Measurements from ENCODE around the gene GATM.

DNA sequence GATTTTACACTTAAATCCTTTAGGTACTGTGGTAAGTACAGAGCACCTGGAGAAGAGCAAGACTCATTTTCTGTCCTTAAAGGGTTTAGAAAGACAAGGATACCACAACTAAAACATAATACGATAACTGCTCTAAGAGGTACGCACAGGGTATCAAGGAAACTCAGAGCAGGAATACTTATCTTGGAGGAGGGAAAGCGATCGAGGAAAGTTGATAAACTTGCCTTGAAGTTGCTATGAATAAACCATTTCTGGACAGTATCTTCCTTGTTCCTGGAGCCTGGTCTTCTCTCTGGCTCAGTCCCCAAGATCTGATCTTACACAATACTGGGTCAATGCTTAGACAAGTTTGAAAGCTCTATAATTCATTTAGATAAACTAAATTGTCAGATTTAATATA lies 17.6 kb upstream of the GATM start:
- TF ChIP-seq POLR2AphosphoS5 (IDR thresholded peaks at IDR 0.05; ENCODE audit: low read depth, low read length) (no peak), TAF1 (IDR thresholded peaks at IDR 0.05; ENCODE audit: low read depth, low read length) (no peak), POLR2A (IDR thresholded peaks at IDR 0.05; ENCODE audit: low read depth, low read length) (no peak), SPI1 (IDR thresholded peaks at IDR 0.05; ENCODE audit: low read depth, low read length) (no peak), POU2F2 (IDR thresholded peaks at IDR 0.05; ENCODE audit: low read depth, low read length) (no peak)
